ENCODE measurements around the gene BMPR2. TPM values are rescaled to one million over a fixed set of nuclear protein-coding genes. Genes with fewer than 3 reads are reported as not detected.

The BMPR2 gene
- total and polyA plus RNA-seq, 2 of the 8 experiments (the other 6 are each of a cell fraction or from before 2014, with no cell fraction given) = 5.5 to 19.8 TPM

DNA sequence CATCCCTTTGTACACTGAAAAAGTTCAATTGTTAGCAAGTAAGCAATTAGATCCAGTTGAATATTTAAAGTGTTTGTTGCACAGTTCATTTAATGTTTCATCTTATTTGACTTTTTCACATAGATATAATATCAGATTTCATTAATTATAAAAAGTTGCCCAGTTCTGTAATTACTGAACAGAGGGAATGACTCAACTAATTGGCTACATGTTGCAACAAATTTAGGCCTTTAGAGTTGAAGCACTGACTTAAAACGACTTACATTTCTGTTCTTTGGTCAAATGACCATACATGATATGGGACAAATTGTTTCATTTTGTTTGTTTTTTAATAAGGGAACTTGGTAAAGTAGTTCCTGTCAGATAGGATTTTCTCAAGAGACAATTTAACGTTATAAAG lies 190.2 kb downstream of the BMPR2 start:
- Histone ChIP-seq H3K36me3 (ENCODE audit: control insufficient read depth in 2 of 4, insufficient read depth in 4 of 4, low read length in 3 of 4) (no peaks in the 10 kb centered on the region), H3K14ac (ENCODE audit: insufficient read length) (no peak overlapping the region), H3K27me3 (replicated peaks in 1 of 4; ENCODE audit: control insufficient read depth in 3 of 4, extremely low read depth in 1 of 4, insufficient read depth in 3 of 4, low read length in 3 of 4) (no peaks in the 10 kb centered on the region), H4K20me1 (replicated peaks in 1 of 2; ENCODE audit: control insufficient read depth in 1 of 2, insufficient read depth in 2 of 2, low read length in 2 of 2) (no peaks in the 10 kb centered on the region), H3K23ac (ENCODE audit: insufficient read length) (no peak overlapping the region), H4K8ac (ENCODE audit: extremely low read depth, insufficient read depth, low read length) (no peak overlapping the region), H2BK5ac (ENCODE audit: low read depth, low read length) (no peak overlapping the region), H2BK20ac (ENCODE audit: low read length) (no peak overlapping the region), H2BK120ac (replicated peaks; ENCODE audit: low read depth, low read length) (no peak overlapping the region), H2BK12ac (ENCODE audit: low read depth, low read length) (no peak overlapping the region), H3K79me1 (ENCODE audit: low read depth, low read length) (no peaks in the 10 kb centered on the region), H2AK5ac (ENCODE audit: low read depth, low read length) (no peak overlapping the region), H2BK15ac (ENCODE audit: low read length) (no peak overlapping the region), H3K23me2 (ENCODE audit: low read depth, low read length) (no peaks in the 10 kb centered on the region), H3K9ac (replicated peaks in 1 of 4; ENCODE audit: extremely low read depth in 1 of 4, low read depth in 3 of 4, low read length in 3 of 4) (no peak overlapping the region), H4K5ac (ENCODE audit: insufficient read length, low read depth, low read length) (no peak overlapping the region), H3K79me2 (ENCODE audit: control insufficient read depth in 1 of 2, insufficient read depth in 2 of 2, low read length in 2 of 2) (no peaks in the 10 kb centered on the region), H3K9me3 (ENCODE audit: insufficient read depth in 2 of 2, low read depth in 1 of 2, low read length in 1 of 2) (no peaks in the 10 kb centered on the region), H3K4me1 (replicated peaks in 1 of 4; ENCODE audit: control insufficient read depth in 3 of 4, insufficient read depth in 4 of 4, low read length in 3 of 4) (no peaks in the 10 kb centered on the region), H3K18ac (ENCODE audit: extremely low read depth, low read length) (no peak overlapping the region), H3K56ac (replicated peaks; ENCODE audit: insufficient read length, low read depth, low read length) (no peak overlapping the region), H3K4me3 (ENCODE audit: extremely low read depth in 1 of 4, insufficient read depth in 2 of 4, low read depth in 3 of 4, low read length in 4 of 4) (no peak overlapping the region), H4K91ac (replicated peaks; ENCODE audit: insufficient read length, low read length) (no peak overlapping the region), H2AFZ (ENCODE audit: low read length) (no peak overlapping the region), H3K4ac (replicated peaks; ENCODE audit: insufficient read length, low read depth, low read length) (no peak overlapping the region), H3K27ac (ENCODE audit: low read depth, low read length) (no peak overlapping the region), H3K4me2 (ENCODE audit: insufficient read depth in 1 of 2, low read depth in 2 of 2, low read length in 2 of 2) (no peak overlapping the region)
- DNase-seq (ENCODE audit: low read depth in 1 of 2, low spot score in 2 of 2) (no peak), FAIRE-seq (no peak)
- WGBS, 2 experiments (ENCODE audit: extremely low coverage in 1 of 2, insufficient coverage in 1 of 2, insufficient read length in 1 of 2, insufficient replicate concordance in 2 of 2, low coverage in 1 of 2, low lambda C conversion rate in 2 of 2, missing lambda C conversion rate in 1 of 2) = 72% methylated on average over 2 of the region's 2 CpGs; no CpG with 5 or more reads in 1 of the 2 experiments
- POLR2A ChIA-PET (ENCODE audit: partially characterized antibody) = no interaction called here
- CTCF ChIA-PET (ENCODE audit: partially characterized antibody) = no interaction called here
- TF ChIP-seq SRF (IDR thresholded peaks at IDR 0.05; ENCODE audit: low read depth, low read length) = no peak
- TF ChIP-seq CHD1 (IDR thresholded peaks at IDR 0.05; ENCODE audit: low read depth, low read length) = no peak
- TF ChIP-seq EP300 (IDR thresholded peaks at IDR 0.05; ENCODE audit: borderline replicate concordance in 1 of 2, low read depth in 2 of 2, low read length in 2 of 2) = no peak
